OCI-LY3 (cell line): ENCODE results near the gene ENTR1.

Experiments
- H2AFZ ChIP-seq: fragments of 200-600, 300-600 bp; shearing (Covaris generic); 2 replicates; pipeline ENCODE4 v1.6.0; 2014; ENCODE audit warnings: antibody characterized with exemption, low read depth, low read length
- H3K27ac ChIP-seq: fragments of 200-600, 300-600 bp; sonication (generic); 2 replicates; pipeline ENCODE4 v1.5.1; 2014; ENCODE audit warnings: mild to moderate bottlenecking, low read length, moderate library complexity, mixed read lengths
- H3K27me3 ChIP-seq: fragments of 200-600, 300-600 bp; sonication (generic); 2 replicates; pipeline ENCODE4 v1.6.1; 2014; ENCODE audit warnings: low read depth, low read length, mixed read lengths
- H3K36me3 ChIP-seq: fragments of 200-600, 300-600 bp; sonication (generic); replicated peaks from 2 replicates; pipeline ENCODE3; 2014; ENCODE audit warnings: low read depth, low read length, mixed read lengths
- H3K4me1 ChIP-seq: fragments of 300-600, 200-600 bp; sonication (generic); 2 replicates; pipeline ENCODE4 v1.6.1; 2014; ENCODE audit warnings: low read length, mixed read lengths
- H3K4me2 ChIP-seq: fragments of 200-600, 300-600 bp; sonication (generic); 2 replicates; pipeline ENCODE4 v1.6.1; 2014; ENCODE audit warnings: low read length, mixed read lengths
- H3K4me3 ChIP-seq: fragments of 300-600, 200-600 bp; sonication (generic); 2 replicates; pipeline ENCODE4 v1.5.1; 2014; ENCODE audit warnings: antibody characterized with exemption, mild to moderate bottlenecking, low read length, moderate library complexity
- H3K79me2 ChIP-seq: fragments of 300-600, 200-600 bp; shearing (Covaris generic); 2 replicates; pipeline ENCODE4 v1.6.1; 2014; ENCODE audit warnings: mild to moderate bottlenecking, low read length, mixed read lengths
- H3K9ac ChIP-seq: fragments of 300-600, 200-600 bp; shearing (Covaris generic); 2 replicates; pipeline ENCODE4 v1.6.0; 2014; ENCODE audit warnings: mild to moderate bottlenecking, low read length, moderate library complexity
- H3K9me3 ChIP-seq: fragments of 200-600, 300-600 bp; shearing (Covaris generic); 2 replicates; pipeline ENCODE4 v1.6.1; 2014; ENCODE audit warnings: low read length, mixed read lengths; ENCODE audit not compliant: insufficient read depth
- H4K20me1 ChIP-seq: fragments of 200-600, 300-600 bp; sonication (generic); 2 replicates; pipeline ENCODE4 v1.6.1; 2016; ENCODE audit warnings: low read length, mixed read lengths; ENCODE audit not compliant: insufficient read depth
- CTCF ChIP-seq: fragments of 200-600, 300-600 bp; sonication (generic); IDR thresholded peaks from 2 replicates; pipeline ENCODE4 v1.5.1; 2014; ENCODE audit warnings: antibody characterized with exemption, low read length, low read depth
- EZH2phosphoT487 ChIP-seq: fragments of 200-600 bp; shearing (Covaris generic); IDR thresholded peaks from 2 replicates; pipeline ENCODE4 v1.6.1; 2018; ENCODE audit warnings: antibody characterized with exemption, mixed run types, low read depth

The ENTR1 gene

DNA sequence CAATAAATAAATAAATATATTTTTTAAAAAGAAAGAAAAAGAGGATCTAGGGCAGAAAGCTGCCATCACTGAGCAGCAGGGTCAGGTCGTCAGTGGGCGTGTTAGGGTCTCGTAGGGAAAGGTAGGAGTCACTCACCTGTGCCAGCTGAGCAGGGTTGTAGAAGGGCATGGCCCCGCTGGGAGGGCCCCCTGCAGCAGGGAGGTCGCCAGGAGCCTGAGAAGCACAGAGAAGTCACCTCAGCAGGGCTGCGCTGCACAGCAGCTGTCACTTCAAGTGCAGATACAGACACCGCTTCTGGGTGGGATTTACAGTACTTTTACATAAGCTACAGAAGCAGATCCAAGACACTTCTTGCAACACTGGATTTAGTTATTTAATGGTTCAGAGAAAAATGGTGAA is 33.3 kb upstream of the ENTR1 start:
- peaks cover 4% of the 10 kb centered on the region for H3K4me1 ChIP-seq
- no peak overlapping the region for H2AFZ ChIP-seq
- H3K36me3 ChIP-seq, result peaks cover 46% of the 10 kb centered on the region
- H4K20me1 ChIP-seq, result peaks cover 8% of the 10 kb centered on the region; the same call in 1 of the 2 replicates
- no peaks in the 10 kb centered on the region for H3K27me3 ChIP-seq
- H3K9me3 ChIP-seq, result no peaks in the 10 kb centered on the region
- TF ChIP-seq CTCF (no peak), EZH2phosphoT487 (no peak)
- no peak overlapping the region for H3K27ac ChIP-seq
- H3K4me3 ChIP-seq, result no peak overlapping the region
- H3K9ac ChIP-seq, result no peak overlapping the region
- peaks cover 8% of the 10 kb centered on the region for H3K79me2 ChIP-seq
- no peak overlapping the region for H3K4me2 ChIP-seq

DNA sequence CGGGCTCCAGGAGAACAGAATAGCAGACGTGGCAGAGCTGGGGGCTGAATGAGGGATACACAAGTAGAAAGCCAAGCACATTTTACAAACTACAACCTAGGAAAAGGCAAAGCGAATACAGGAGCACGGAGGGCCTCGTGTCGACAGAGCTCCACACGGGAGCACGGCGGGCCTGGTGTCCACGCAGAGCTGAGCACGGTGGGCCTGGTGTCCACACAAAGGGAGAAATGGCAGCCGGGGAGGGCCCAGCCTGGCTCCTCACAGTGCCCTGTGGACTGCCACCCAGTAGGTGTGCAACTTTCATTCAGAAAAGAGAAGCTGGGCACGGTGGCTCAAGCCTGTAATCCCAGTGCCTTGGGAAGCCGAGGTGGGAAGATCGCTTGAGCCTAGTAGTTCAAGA is 32.7 kb upstream of the ENTR1 start:
- Histone ChIP-seq H2AFZ (no peak overlapping the region), H3K36me3 (peaks cover 44% of the 10 kb centered on the region), H3K27me3 (no peaks in the 10 kb centered on the region), H3K27ac (no peak overlapping the region), H3K79me2 (peaks cover 14% of the 10 kb centered on the region), H3K9ac (no peak overlapping the region), H3K9me3 (no peaks in the 10 kb centered on the region), H3K4me1 (peaks cover 8% of the 10 kb centered on the region), H3K4me3 (no peak overlapping the region), H3K4me2 (no peak overlapping the region), H4K20me1 (peaks cover 8% of the 10 kb centered on the region; the same call in 1 of the 2 replicates)
- TF ChIP-seq EZH2phosphoT487, result no peak
- TF ChIP-seq CTCF, result no peak

- H3K27ac ChIP-seq, result no peak overlapping the region
- no peak for TF ChIP-seq EZH2phosphoT487
- no peak for TF ChIP-seq CTCF
- peaks cover 14% of the 10 kb centered on the region for H3K4me1 ChIP-seq
- H3K4me3 ChIP-seq, result no peak overlapping the region
- H2AFZ ChIP-seq, result no peak overlapping the region
- H3K9me3 ChIP-seq, result no peaks in the 10 kb centered on the region
- H3K36me3 ChIP-seq, result peaks cover 36% of the 10 kb centered on the region
- H4K20me1 ChIP-seq, result peaks cover 13% of the 10 kb centered on the region; the same call in 1 of the 2 replicates
- H3K79me2 ChIP-seq, result peaks cover 22% of the 10 kb centered on the region
- H3K4me2 ChIP-seq, result no peak overlapping the region
- no peaks in the 10 kb centered on the region for H3K27me3 ChIP-seq
- no peak overlapping the region for H3K9ac ChIP-seq
Observed at GRCh38 chr9:136442265-136442664, 31.9 kb upstream of the ENTR1 start.

DNA sequence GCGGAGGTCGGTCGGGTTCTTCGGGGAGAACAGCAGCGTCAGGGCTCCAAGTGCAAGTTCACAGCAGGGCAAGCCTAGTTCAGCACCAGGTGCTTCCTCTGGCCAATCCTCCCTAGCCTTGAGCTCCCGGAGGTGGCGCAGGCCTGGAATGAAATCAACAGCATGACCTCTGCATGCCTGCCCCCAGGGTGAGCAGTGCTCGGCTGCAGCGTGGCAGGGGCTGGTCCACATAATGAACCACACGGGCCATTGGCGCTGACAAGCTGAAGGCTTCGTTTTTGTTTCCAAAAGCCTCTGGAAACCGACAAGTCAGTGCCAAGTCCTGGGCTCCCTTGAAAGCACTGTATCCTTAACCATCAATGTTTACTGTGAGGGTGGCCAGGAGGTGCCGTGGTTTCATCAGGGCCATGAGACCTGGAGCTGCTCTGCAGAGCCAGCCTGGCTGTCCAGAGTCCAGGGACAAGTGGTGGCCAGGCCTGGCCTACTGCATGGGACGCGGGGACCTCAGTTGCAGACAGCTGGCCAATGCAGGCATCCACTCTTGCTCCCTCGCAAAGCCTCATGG is 31.3 kb upstream of the ENTR1 start:
- Histone ChIP-seq H3K27me3 (no peaks in the 10 kb centered on the region), H3K4me1 (peaks cover 14% of the 10 kb centered on the region), H2AFZ (no peak overlapping the region), H3K79me2 (peaks cover 27% of the 10 kb centered on the region), H3K36me3 (peaks cover 31% of the 10 kb centered on the region), H3K9me3 (no peaks in the 10 kb centered on the region), H3K4me2 (no peak overlapping the region), H3K9ac (no peak overlapping the region), H4K20me1 (peaks cover 18% of the 10 kb centered on the region), H3K4me3 (no peak overlapping the region), H3K27ac (no peak overlapping the region)
- no peak for TF ChIP-seq CTCF
